HG02938 (cell line): ENCODE measurements around the gene FOXP1.

ENCODE experiments used
- ATAC-seq: cut with Tn5 transposase; IDR thresholded peaks from one replicate; pipeline ENCODE4 v1.9.1; 2021; ENCODE audit warnings: mild to moderate bottlenecking, moderate library complexity; ENCODE audit not compliant: unreplicated experiment

Gene FOXP1

DNA sequence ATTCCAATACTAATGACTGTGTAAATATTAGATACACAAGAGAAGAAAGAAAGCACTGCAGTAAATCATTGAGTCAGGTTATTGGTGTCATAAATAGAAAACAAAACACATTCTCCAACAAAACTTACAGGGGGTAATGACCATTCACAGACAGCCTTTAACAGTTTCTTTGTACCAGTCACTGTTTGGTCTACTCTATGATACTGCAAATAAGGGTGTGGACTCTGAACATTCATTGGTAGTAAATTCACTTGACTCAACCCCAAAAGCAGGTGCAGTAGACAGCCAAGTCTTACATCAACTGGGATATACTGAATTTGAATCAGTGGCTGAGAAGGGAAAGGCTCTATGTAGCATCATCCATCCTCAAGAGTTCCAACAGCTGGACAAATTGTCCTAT, 463.5 kb downstream of the FOXP1 start:
- ATAC-seq, result no peak

GRCh38 chr3:71119171-71119570, 464.4 kb downstream of the FOXP1 start:
- no peak for ATAC-seq

DNA sequence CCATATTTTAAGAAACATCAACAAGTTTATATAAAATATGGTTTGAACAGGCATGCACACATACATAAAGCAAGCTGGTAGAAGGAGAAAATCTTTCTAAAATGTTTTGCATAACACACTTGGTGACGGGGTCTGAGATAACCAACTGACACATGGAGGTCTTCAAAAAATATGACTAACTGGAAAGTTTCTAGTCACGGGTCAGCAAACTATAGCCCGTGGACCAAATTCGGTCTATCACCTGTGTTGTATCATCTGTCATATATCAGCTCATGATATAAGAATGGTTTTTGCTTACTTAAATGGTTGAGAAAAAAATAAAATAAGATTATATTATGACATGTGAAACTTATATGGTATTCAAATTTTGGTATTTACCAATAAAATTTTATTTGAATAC, 465.1 kb downstream of the FOXP1 start:
- ATAC-seq, result no peak

DNA sequence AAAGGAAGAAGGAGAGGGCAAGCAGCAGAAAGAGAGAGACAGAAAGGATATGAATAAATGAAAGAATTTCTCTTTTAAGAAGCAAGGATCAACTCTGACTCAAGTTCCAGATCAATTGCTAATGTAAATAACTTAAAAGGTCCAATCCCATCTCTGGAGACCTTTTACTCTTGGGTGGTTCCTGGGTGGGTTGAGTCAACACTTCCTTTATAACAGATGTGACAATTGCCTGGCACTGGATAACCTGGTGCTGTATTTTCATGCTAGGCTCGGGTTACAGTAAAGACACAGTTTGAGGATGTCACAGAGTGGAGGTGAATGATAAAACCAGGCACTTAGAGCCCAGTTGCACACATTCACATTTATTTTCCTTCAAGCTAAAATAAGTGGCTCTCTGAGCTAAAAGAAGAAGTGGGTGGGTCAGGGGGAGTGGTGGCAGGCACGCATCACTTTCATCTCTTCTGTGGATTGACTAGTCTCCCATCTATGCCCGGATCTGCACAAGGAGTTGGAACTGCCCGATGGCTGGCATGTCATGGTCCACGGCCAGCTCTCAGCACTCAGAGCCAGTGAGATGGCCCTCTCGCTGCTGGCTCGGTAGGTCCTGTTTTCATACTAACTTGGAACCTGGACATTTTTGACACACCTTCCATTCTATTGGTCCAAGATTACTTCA, 465.8 kb downstream of the FOXP1 start:
- no peak for ATAC-seq

DNA sequence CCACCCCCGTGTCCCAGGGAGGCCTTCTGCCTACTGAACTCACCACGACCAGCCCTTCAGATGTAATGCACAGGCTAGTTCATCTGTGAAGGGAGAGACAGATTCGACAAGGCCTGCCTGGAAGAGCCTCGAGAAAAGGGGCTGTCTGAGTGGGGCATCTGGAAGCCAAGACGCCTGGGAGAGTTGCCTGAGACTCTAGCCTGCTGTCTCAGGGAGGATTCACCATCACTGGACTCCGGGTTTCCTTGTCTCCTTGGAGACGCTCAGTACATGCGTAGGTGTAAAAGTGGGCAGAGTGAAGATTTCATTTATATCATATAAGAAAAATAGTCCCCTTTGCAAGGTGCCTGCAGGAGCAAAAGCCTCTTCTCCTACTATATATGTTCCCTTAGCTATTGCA, 468.9 kb downstream of the FOXP1 start:
- ATAC-seq, result no peak

DNA sequence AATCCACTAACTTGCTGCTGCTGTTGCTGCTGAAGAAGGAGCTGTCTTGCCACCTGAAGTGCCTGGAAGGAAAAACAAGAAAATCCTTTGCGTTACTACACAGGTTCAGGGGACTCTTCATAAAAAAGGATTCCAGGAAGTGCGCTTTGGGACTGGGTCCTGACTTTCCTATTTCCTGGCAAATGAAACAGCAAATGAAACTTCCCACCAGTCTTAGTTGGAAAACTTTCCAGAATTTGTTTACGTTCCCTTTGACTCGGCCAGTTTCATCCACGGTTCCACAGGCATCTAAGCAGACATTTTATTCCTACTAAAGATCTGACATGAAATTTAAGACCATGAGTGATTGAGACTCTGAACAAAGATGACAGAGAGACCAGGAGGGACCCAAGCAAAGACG, 471.0 kb downstream of the FOXP1 start:
- ATAC-seq, result no peak

GRCh38 chr3:71111784-71112440, 471.6 kb downstream of the FOXP1 start:
- no peak for ATAC-seq

- no peak for ATAC-seq
Measured at GRCh38 chr3:71110385-71111222, 472.9 kb downstream of the FOXP1 start.

DNA sequence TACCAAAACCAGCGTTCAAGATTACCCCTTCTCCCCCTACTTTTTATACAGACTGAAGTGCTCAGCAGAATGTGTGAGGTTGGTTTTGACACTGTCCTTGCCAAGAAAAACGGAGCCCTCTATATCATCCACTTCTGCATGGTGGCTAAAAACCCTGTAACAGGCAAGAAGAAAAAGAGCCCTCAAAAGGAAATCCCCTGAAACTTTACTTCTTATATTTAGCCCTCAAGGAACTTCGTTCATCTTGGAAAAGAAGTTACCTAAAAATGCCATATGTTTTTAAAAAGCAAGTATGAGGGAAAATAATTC, 473.6 kb downstream of the FOXP1 start:
- ATAC-seq, result no peak

GRCh38 chr3:71109241-71109976, 474.1 kb downstream of the FOXP1 start:
- ATAC-seq, result no peak

DNA sequence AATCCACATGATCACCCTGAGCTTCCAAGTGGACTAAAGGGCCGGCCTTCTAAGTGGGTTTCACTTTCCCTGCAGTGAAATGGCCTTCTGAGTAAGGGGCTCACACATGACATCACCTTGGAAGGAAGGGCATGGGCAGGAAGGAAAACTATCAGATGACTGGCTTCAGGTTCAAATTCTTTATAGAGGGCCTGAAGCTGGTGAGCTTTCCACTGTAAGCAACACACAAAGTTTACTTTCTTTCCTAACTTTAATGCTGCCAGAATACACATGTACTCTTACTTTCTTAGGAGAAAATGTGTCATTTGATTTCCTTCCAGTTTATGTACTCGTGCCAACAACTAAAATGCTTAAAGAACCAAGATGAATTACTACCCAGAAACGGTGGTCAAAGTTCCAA, 475.6 kb downstream of the FOXP1 start:
- ATAC-seq, result no peak

DNA sequence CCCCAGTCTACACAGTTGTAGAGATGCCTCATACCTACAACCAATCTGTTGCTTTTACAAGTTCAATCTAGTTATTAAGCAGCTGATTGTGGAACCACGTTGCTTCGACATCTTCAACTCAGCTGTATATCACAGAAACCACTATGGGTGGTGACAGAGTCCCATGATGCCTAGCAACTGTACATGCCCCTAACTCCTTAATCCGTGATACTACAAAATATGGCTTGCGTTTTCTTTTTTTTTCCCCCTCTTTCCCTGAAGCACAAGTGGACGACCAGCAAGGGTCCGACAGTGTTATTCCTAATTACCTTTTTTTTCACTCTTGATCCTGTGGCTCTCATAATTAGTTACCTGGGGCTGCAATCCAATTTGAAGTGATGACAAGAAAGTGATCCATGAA, 478.6 kb downstream of the FOXP1 start:
- no peak for ATAC-seq

DNA sequence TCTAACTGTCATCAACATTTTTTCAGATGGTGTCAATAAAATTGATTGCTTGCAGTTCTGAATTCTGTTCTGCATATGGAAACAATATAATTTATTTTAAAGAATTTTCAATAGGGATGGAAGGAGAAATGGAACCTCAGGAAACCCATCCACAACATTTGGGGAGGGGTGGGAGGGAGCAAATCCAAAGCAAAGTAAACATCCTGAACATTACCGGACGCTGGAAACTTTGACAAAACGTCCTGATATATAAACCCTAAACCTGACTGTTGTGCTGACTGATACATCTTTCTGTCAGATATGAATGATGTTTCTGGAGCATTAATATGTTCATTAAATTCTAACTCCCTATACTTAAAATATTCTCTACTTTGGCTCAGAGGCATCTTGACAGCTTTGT, 479.0 kb downstream of the FOXP1 start:
- ATAC-seq, result no peak

GRCh38 chr3:71104121-71104541, 479.4 kb downstream of the FOXP1 start:
- ATAC-seq, result no peak

DNA sequence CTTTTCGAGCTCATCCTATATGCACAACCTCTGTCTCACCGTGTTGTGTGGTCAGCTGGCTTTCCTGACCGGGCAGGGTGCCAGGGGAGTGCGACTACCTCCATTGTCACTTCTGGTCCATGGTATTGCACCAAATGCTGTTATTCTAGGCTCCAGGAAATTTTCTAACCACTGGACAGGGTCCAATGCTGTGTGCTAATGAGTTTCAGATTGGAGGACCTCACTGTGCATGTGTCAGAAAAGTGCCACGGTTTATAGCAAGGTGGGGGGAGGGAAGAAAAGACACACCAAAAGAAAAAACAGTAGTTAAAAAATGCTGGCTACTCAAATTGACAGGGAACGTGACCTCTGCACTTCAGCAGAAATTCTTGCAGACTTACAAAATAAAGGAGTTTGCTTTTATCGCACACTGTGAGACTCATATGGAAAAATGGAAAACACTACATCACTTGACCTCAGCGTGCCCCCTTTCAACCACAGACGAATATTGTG, 480.1 kb downstream of the FOXP1 start:
- no peak for ATAC-seq

DNA sequence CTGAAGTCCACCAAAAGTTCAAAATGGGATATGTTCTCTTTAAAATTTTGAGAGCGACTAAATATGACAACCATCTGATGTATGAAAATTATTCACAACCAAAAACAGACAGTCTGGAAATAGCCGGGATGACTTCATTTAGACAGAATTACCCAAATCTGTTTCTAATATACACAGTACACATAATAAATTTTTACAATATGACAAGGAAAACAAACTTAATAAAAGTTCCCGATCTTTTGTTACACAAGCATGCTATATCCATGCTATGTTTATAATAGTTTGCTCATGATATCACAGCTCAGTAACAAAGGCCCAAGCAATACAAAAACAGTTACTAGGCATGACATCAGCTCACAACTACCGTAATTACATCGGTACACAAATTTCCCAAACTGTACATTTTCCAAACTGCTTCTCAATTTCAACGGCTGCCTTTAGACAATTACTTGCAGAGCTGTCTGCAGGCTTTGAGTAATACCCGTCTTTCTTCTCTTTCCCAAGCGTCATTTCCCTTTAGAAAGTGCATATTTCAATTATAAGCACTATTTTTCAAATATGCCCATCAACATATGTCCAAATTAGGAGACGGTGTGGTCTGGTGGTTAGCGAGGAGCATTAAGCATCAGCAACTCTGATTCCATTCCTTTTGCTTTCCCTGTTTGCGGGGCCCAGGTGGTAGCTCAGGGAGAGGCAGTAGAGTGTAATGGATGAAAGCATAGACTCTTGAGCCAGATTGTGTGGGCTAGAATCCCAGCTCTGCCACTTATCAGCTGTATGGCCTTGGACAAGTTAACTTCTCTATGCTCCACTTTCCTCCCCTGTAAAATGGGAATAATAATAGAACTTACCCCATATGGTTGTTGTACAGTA, 481.2 kb downstream of the FOXP1 start:
- ATAC-seq, result no peak

- no peak for ATAC-seq
Measured at GRCh38 chr3:71101626-71102025, 481.9 kb downstream of the FOXP1 start.

- no peak for ATAC-seq
Measured at GRCh38 chr3:71101014-71101413, 482.5 kb downstream of the FOXP1 start.

DNA sequence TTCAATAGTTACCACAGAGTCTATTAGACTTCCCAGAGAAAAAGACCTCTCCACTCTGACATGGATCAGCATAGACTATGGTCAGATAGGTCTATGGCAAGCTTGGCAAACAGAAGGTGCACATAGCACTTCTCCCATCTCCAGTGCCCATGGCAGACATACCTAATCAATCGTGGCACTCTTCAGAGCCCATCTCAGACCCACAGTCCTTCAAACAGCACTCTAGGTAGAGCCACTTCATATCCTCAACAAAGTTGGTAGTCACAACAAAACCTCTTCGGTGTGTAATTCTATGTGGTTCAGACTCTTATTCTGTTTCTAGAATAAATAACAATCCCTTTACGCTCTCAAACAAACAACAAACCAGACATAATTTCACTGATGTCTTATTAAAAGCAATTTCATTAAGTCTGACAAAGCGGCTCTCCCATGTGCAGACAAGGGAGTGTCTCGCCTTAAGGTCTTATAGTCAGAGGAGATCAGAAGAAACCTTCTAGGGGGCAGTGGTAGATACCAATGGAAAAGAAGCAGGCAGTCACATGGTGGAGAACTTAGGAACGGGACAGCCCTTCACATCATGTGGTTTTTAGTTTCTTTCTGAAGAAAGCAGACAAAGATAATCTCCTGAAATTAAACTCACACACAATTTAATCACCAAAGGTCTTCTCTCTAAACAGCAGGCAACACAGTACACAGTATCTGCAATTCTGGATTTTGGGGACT, 483.4 kb downstream of the FOXP1 start:
- no peak for ATAC-seq

GRCh38 chr3:71097557-71097956, 486.0 kb downstream of the FOXP1 start:
- ATAC-seq, result no peak
